NT2/D1 (cell line): ENCODE results near the gene ATP6V0A4.

ENCODE experiments used
- DNase-seq: peaks from one replicate; pipeline ENCODE4 v3.0.0-alpha.2; 2011; ENCODE audit warnings: low read depth, low spot score
- H3K27me3 ChIP-seq: 2 replicates; pipeline ENCODE4 v1.6.0; 2011; ENCODE audit warnings: mild to moderate bottlenecking; ENCODE audit not compliant: insufficient read length, insufficient read depth
- H3K36me3 ChIP-seq: 2 replicates; pipeline ENCODE4 v1.6.1; 2011; ENCODE audit warnings: mild to moderate bottlenecking, low read length, mixed read lengths; ENCODE audit not compliant: insufficient read depth, insufficient read length
- H3K4me1 ChIP-seq: 2 replicates; pipeline ENCODE4 v1.5.1; 2011; ENCODE audit not compliant: insufficient read depth, insufficient read length
- H3K4me3 ChIP-seq: 2 replicates; pipeline ENCODE4 v1.5.1; 2011; ENCODE audit warnings: low read depth; ENCODE audit not compliant: insufficient read length
- H3K9ac ChIP-seq: 2 replicates; pipeline ENCODE4 v1.6.0; 2011; ENCODE audit warnings: low read depth; ENCODE audit not compliant: insufficient read length
- H3K9me3 ChIP-seq: 2 replicates; pipeline ENCODE4 v1.5.1; 2011; ENCODE audit warnings: mild to moderate bottlenecking, low read length; ENCODE audit not compliant: insufficient read depth
- SUZ12 ChIP-seq: IDR thresholded peaks from 2 replicates; pipeline ENCODE4 v1.6.1; 2011; ENCODE audit not compliant: insufficient read length, insufficient read depth; ENCODE audit errors: extremely low read depth
- YY1 ChIP-seq: IDR thresholded peaks from 2 replicates; pipeline ENCODE4 v1.6.1; 2011; ENCODE audit not compliant: insufficient read length, insufficient read depth
- ZNF274 ChIP-seq: IDR thresholded peaks from 2 replicates; pipeline ENCODE4 v1.6.1; 2011; ENCODE audit warnings: mild to moderate bottlenecking, low read depth, low read length

ATP6V0A4 gene

DNA sequence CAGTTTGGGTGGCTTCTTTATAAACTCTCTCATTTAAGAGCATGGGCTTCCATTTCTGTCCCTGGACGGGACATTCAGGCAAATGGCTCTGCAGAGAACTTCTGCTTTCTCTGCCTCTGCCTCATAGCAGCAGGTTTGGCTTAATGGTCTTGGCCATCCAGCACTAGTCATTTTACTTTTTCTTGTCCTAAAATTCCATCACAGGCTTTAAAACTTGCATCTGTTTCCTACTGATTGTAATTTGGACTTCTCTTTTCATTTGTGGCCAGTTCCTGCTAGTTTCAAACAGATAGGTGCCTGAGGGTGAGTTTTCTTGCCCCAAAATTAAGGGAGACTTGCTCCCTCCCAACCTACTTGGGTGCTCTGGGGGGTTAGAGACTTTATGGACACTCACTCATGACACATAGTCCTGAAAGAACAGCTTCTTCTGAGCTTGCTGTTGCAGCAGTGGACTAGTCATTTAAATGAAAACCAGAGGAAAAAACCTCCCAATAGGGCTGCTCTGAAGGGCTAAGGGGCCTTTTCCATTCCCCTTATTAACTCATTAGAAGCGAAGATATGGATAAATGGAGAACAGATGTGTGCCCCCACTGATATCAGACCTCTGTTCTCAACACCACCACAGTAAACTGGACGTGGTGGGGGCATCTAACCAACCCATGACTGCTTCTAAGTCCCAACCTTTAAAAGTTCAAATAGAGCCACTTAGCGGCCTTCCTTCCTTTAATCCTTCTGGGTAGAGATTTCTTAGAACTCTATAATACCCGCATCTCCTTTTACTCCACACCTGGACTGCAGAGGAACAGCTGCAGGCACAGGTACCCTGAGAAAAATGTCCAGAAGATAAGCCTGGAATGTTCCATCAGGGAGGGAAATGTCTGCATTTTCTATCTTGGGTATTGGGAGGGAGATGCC, 135.7 kb downstream of the ATP6V0A4 start:
- Histone ChIP-seq H3K36me3 (no peaks in the 10 kb centered on the region), H3K9ac (no peak overlapping the region), H3K4me1 (no peaks in the 10 kb centered on the region), H3K27me3 (no peaks in the 10 kb centered on the region), H3K9me3 (peaks cover 4% of the 10 kb centered on the region; the same call in 1 of the 2 replicates), H3K4me3 (no peak overlapping the region)
- TF ChIP-seq YY1 = no peak
- TF ChIP-seq ZNF274 = no peak
- no peak for TF ChIP-seq SUZ12
- no peak for DNase-seq

DNA sequence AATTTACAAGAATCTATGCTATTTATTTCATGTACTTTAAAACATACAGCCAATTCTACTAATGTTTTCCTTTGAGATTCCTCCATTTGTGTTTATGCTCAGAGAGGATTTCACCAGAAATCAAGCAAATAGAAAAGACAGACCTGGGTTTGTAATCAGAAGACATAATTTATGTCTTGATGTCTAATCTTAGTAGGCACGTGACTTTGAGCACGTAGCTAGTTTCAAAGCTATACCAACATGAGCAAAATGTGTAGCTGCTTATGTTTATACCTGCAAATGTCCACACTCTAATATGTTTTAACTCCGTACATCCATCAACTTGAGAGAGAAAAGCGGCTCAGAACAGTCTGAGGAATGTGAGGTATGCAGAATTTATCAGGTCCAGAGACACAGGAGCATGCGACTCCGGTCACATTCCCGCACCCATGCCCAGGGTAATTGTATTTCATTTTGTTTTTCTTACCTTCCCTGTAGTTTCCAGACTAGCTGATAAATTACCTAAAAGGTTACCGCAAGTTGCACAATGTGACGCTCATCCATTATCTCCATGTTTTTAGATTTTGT, 136.8 kb downstream of the ATP6V0A4 start:
- Histone ChIP-seq H3K9me3 (peaks cover 5% of the 10 kb centered on the region; the same call in 1 of the 2 replicates), H3K27me3 (no peaks in the 10 kb centered on the region), H3K9ac (no peak overlapping the region), H3K36me3 (no peaks in the 10 kb centered on the region), H3K4me3 (no peak overlapping the region), H3K4me1 (no peaks in the 10 kb centered on the region)
- DNase-seq = no peak
- no peak for TF ChIP-seq ZNF274
- TF ChIP-seq YY1 = no peak
- no peak for TF ChIP-seq SUZ12

DNA sequence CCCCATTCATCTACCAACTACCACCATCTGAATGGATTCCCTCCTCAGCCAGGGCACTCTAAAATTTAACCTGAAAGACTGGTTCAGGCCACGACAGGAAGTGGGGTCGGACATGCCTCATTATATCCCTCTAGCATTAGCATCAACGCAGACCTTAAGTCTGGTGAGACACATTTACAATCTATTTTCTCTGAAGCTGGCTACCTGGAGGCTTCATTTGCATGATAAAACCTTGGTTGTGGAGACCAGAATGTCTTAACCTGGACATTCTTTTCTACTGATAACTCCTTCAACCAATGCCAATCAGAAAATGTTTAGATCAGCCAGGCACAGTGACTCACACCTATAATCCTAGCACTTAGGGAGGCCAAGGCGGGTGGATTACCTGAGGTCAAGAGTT, 139.1 kb downstream of the ATP6V0A4 start:
- H3K27me3 ChIP-seq = no peaks in the 10 kb centered on the region
- TF ChIP-seq SUZ12 (no peak), YY1 (no peak), ZNF274 (no peak)
- DNase-seq = no peak

DNA sequence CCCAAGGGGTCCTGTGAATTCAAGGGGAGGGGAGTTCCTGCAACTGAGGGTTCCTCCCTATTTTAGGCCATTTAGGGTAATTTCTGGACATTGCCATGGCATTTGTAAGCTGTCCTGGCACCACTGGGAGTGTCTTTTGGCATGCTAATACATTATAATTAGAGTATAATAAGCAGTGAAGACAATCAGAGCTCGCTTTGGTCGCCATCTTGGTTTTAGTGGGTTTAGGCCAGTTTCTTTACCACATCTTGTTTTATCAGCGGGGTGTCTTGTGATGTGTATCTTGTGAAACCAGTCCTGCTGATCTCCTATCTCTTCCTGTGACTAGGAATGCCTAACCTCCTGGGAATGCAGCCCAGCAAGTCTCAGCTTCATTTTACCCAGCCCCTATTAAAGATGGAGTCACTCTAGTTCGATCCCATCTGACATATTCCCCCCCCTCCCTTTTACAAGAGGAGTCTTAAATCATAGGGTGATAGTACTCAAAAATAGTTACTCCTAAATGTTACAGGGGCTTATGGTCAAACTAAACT, 140.1 kb downstream of the ATP6V0A4 start:
- DNase-seq = no peak
- peaks cover 28% of the 10 kb centered on the region for H3K9me3 ChIP-seq
- no peaks in the 10 kb centered on the region for H3K27me3 ChIP-seq
- TF ChIP-seq YY1 (no peak), ZNF274 (no peak), SUZ12 (no peak)
- no peaks in the 10 kb centered on the region for H3K36me3 ChIP-seq
- H3K9ac ChIP-seq = no peak overlapping the region
- no peak overlapping the region for H3K4me3 ChIP-seq
- no peaks in the 10 kb centered on the region for H3K4me1 ChIP-seq

More for the DNA sequence above, 139.1 kb downstream of the ATP6V0A4 start:
- H3K9ac ChIP-seq = no peak overlapping the region
- no peaks in the 10 kb centered on the region for H3K36me3 ChIP-seq
- H3K4me3 ChIP-seq = no peak overlapping the region
- H3K4me1 ChIP-seq = no peaks in the 10 kb centered on the region
- peaks cover 26% of the 10 kb centered on the region for H3K9me3 ChIP-seq

DNA sequence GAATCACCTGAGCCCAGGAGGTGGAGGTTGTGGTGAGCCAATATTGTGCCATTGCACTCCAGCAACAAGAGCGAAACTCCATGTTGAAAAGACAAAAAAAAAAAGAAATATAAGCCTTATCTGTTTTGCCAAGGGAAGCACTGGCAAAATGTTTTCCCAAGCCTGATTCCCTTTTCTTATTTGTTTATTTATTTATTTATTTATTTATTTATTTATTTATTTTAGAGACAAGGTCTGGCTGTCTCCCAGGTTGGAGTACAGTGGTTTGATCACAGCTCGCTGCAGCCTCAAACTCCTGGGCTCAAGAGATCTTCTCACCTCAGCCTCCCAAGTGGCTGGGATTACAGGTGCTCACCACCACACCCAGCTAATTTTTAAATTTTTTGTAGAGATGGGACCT, 141.0 kb downstream of the ATP6V0A4 start:
- no peaks in the 10 kb centered on the region for H3K36me3 ChIP-seq
- TF ChIP-seq ZNF274 (no peak), SUZ12 (no peak), YY1 (no peak)
- no peaks in the 10 kb centered on the region for H3K27me3 ChIP-seq
- DNase-seq = no peak
- peaks cover 28% of the 10 kb centered on the region for H3K9me3 ChIP-seq
- no peak overlapping the region for H3K9ac ChIP-seq
- no peaks in the 10 kb centered on the region for H3K4me1 ChIP-seq
- no peak overlapping the region for H3K4me3 ChIP-seq
